K562 (cell line): Measurements from ENCODE around the gene IL10RB. TPM values are rescaled to one million over a fixed set of nuclear protein-coding genes. Genes with fewer than 3 reads are reported as not detected.

Experiments
- ATAC-seq: fragments of 200-7000 bp; cut with Tn5 transposase; 3 replicates; pipeline ENCODE4 v1.9.1; 2020; ENCODE audit warnings: moderate library complexity
- BruUV-seq: library from RNA; stranded (reverse); fragments of 400-500 nt; replicated peaks from 2 replicates; lab custom pipeline; 2021; lab: Mats Ljungman, UMichigan
- CTCF ChIA-PET: fragments of 300-600 bp; formaldehyde crosslinking; extraction: SDS; loops from one replicate; lab custom pipeline; 2021; ENCODE audit warnings: low intra/inter-chr PET ratio; lab: Yijun Ruan, JAX
- POLR2A ChIA-PET: fragments of 300-600, 350-650 bp; sonication (Branson Sonifier 250); formaldehyde crosslinking; extraction: SDS; loops from one replicate; lab custom pipeline; 2021; ENCODE audit warnings: antibody characterized with exemption, inconsistent platforms; lab: Yijun Ruan, JAX
- DNase-seq, 4 experiments: peaks; one replicate each; pipeline versions ENCODE4 v3.0.0 to v3.0.0-alpha.2; 2011 to 2018; ENCODE audit warnings: low spot score in 3 of 4, mixed read lengths in 3 of 4; ENCODE audit errors: extremely low read depth in 1 of 4
- FAIRE-seq: peaks from 2 replicates; lab custom pipeline; 2011; peaks lifted over from hg19 to GRCh38; lab: Jason Lieb, UNC
- H2AFZ ChIP-seq: 2 replicates; pipeline ENCODE4 v1.6.0; 2011; ENCODE audit warnings: low read depth, low read length, control low read depth, inconsistent platforms
- H3K27ac ChIP-seq: fragments of 200-600 bp; 3 replicates; pipeline ENCODE4 v1.8.0; 2011; ENCODE audit warnings: low read depth, mild to moderate bottlenecking, control low read depth, inconsistent platforms, low read length, moderate library complexity, mixed read lengths; ENCODE audit errors: extremely low read depth
- H3K27me3 ChIP-seq, 2 experiments: fragments of 300-600 bp in 1 of 2; 2 replicates in 1 of 2; 3 replicates in 1 of 2; pipeline versions ENCODE4 v1.6.0 to v1.8.0; 2011; ENCODE audit warnings: inconsistent platforms in 2 of 2, low read length in 2 of 2, mild to moderate bottlenecking in 1 of 2, mixed read lengths in 1 of 2, moderate library complexity in 1 of 2; ENCODE audit not compliant: control insufficient read depth in 2 of 2, insufficient read depth in 2 of 2
- H3K36me3 ChIP-seq: fragments of 300-600 bp; 3 replicates; pipeline ENCODE4 v1.8.0; 2011; ENCODE audit warnings: mild to moderate bottlenecking, low read length, inconsistent platforms; ENCODE audit not compliant: control insufficient read depth, insufficient read depth
- H3K4me1 ChIP-seq, 2 experiments: fragments of 200-600 bp in 1 of 2; replicated peaks in 1 of 2; 2 replicates in 1 of 2; 3 replicates in 1 of 2; pipeline versions ENCODE4 v1.5.1 to v1.8.0; 2011; ENCODE audit warnings: inconsistent platforms in 2 of 2, low read length in 2 of 2, mild to moderate bottlenecking in 1 of 2, mixed read lengths in 1 of 2, moderate library complexity in 1 of 2; ENCODE audit not compliant: control insufficient read depth in 2 of 2, insufficient read depth in 2 of 2
- H3K4me2 ChIP-seq: 2 replicates; pipeline ENCODE4 v1.6.1; 2011; ENCODE audit warnings: low read length, control low read depth, inconsistent platforms, mixed read lengths; ENCODE audit not compliant: insufficient read depth
- H3K4me3 ChIP-seq: fragments of 200-600 bp; sonication (generic), shearing (Covaris generic); 2 replicates; pipeline ENCODE4 v1.5.1; 2016; ENCODE audit warnings: control low read depth, inconsistent platforms
- H3K79me2 ChIP-seq: fragments of 200-600 bp; 3 replicates; pipeline ENCODE4 v1.8.0; 2011; ENCODE audit warnings: low read length, inconsistent platforms; ENCODE audit not compliant: control insufficient read depth, insufficient read depth
- H3K9ac ChIP-seq, 2 experiments: 2 replicates each; pipeline versions ENCODE4 v1.6.0 to v1.6.1; 2011; ENCODE audit warnings: low read depth in 2 of 2, low read length in 2 of 2, control low read depth in 1 of 2, inconsistent platforms in 1 of 2, mild to moderate bottlenecking in 1 of 2, mixed read lengths in 1 of 2; ENCODE audit not compliant: insufficient read depth in 1 of 2
- H3K9me1 ChIP-seq: one replicate; pipeline ENCODE4 v1.6.0; 2011; ENCODE audit warnings: inconsistent platforms, mild to moderate bottlenecking, low read length, moderate library complexity; ENCODE audit not compliant: control insufficient read depth, insufficient read depth
- H3K9me3 ChIP-seq: replicated peaks from 2 replicates; pipeline ENCODE4 v1.5.1; 2011; ENCODE audit warnings: low read depth, low read length, inconsistent platforms; ENCODE audit not compliant: control insufficient read depth, insufficient read depth
- H4K20me1 ChIP-seq: replicated peaks from 2 replicates; pipeline ENCODE4 v1.6.1; 2011; ENCODE audit warnings: low read length, inconsistent platforms, mixed read lengths; ENCODE audit not compliant: control insufficient read depth, insufficient read depth
- CHD1 ChIP-seq: fragments of 200-600 bp; sonication (generic); IDR thresholded peaks from one replicate; pipeline ENCODE4 v1.6.1; 2012; ENCODE audit warnings: mild to moderate bottlenecking, moderate library complexity, low read length, inconsistent platforms
- DDX20 ChIP-seq: fragments of 450-650 bp; IDR thresholded peaks from 2 replicates; pipeline ENCODE4 v1.6.1; 2016; ENCODE audit warnings: missing genetic modification characterization, low read depth, mild to moderate bottlenecking, missing compliant biosample characterization, moderate library complexity
- ELF1 ChIP-seq: fragments of 200-800 bp; sonication (Bioruptor generic); IDR thresholded peaks from 2 replicates; pipeline ENCODE4 v1.6.1; 2016; ENCODE audit warnings: missing genetic modification characterization, missing compliant biosample characterization
- HEY1 ChIP-seq: fragments of 250-450 bp; sonication (Bioruptor Pico); IDR thresholded peaks from 2 replicates; pipeline ENCODE4 v1.5.0; 2020; ENCODE audit warnings: mild to moderate bottlenecking, moderate library complexity, borderline replicate concordance
- MXI1 ChIP-seq: IDR thresholded peaks from 2 replicates; pipeline ENCODE4 v1.6.1; 2011; ENCODE audit warnings: low read depth, mild to moderate bottlenecking, improper control_type of control experiment, low read length
- PURB ChIP-seq: sonication (generic); formaldehyde crosslinking; IDR thresholded peaks from 2 replicates; pipeline ENCODE4 v1.9.0; 2021; ENCODE audit warnings: low read depth, mild to moderate bottlenecking, missing genetic modification reagents
- SUPT5H ChIP-seq: fragments of 450-650 bp; IDR thresholded peaks from 2 replicates; pipeline ENCODE4 v1.6.1; 2016
- ZNF551 ChIP-seq: fragments of 250-450 bp; sonication (Bioruptor Pico); IDR thresholded peaks from 2 replicates; pipeline ENCODE4 v1.5.0; 2021; ENCODE audit warnings: mild to moderate bottlenecking, moderate library complexity
- ZNF764 ChIP-seq: fragments of 250-450 bp; sonication (Bioruptor Pico); IDR thresholded peaks from 2 replicates; pipeline ENCODE4 v1.4.0; 2020; ENCODE audit warnings: low read depth, mild to moderate bottlenecking, moderate library complexity
- WGBS: fragments of 100-300 bp; shearing (Covaris generic); methylation state at CpG from one replicate; pipeline ENCODE4 v1.1.6; 2016; ENCODE audit warnings: low coverage, mixed read lengths; ENCODE audit not compliant: insufficient coverage; ENCODE audit errors: missing lambda C conversion rate; 5-methylcytosine and 5-hydroxymethylcytosine counted together
- in situ Hi-C: fragments of 300-500 bp; cut with MboI; formaldehyde crosslinking; loops from 4 replicates; pipeline ENCODE4 v1.15.0; 2018; ENCODE audit warnings: inconsistent platforms, mixed read lengths
- intact Hi-C: fragments of 100-400 bp; cut with micrococcal nuclease; formaldehyde crosslinking; loops from 2 replicates; pipeline ENCODE4 v1.14.2; 2022
- polyA plus RNA-seq, 8 experiments: library from polyadenylated mRNA; depleted of rRNA in 4 of 8; stranded (reverse) in 5 of 8; unstranded in 3 of 8; fragments of >200 nt; fragmentation: Nextera tagmentation in 2 of 8; fragmentation: Illumina TruSeq in 1 of 8; extraction: Ambion mirVana in 2 of 8; extraction: Trizol in 1 of 8; gene quantifications; 2 replicates each; pipeline versions ENCODE4 v1.2.1 to v1.2.3, GENCODE V29; 2011 to 2014; ENCODE audit warnings: inconsistent platforms in 1 of 8, missing spikeins in 1 of 8
- total RNA-seq, 7 experiments: library from RNA; depleted of rRNA in 6 of 7; stranded (reverse); fragments of >200 nt in 6 of 7; fragmentation: Illumina TruSeq in 2 of 7; extraction: Trizol in 2 of 7; gene quantifications; 2 replicates each; pipeline versions ENCODE4 v1.2.1 to v1.2.3, GENCODE V29; 2011 to 2021; ENCODE audit warnings: low replicate concordance in 1 of 7
- TF ChIP-seq, protein P1 (sequence below), 2 experiments: fragments of 450-650 bp in 1 of 2; sonication (generic) in 1 of 2; formaldehyde crosslinking in 1 of 2; IDR thresholded peaks; 2 replicates each; pipeline versions ENCODE4 v1.7.1 to v1.9.0; 2016 to 2022; ENCODE audit warnings: inconsistent platforms in 1 of 2, mild to moderate bottlenecking in 1 of 2, missing genetic modification reagents in 1 of 2
- TF ChIP-seq, protein P2 (sequence below), 2 experiments: IDR thresholded peaks; 2 replicates each; pipeline ENCODE4 v1.6.1; 2012; ENCODE audit warnings: improper control_type of control experiment in 2 of 2, low read depth in 2 of 2, low read length in 2 of 2, borderline replicate concordance in 1 of 2

Gene IL10RB
- total and polyA plus RNA-seq, 9 of the 15 experiments (the other 6 are each of a cell fraction or from before 2014, with no cell fraction given) = 10.9 to 33.8 (median 23.0) TPM

DNA sequence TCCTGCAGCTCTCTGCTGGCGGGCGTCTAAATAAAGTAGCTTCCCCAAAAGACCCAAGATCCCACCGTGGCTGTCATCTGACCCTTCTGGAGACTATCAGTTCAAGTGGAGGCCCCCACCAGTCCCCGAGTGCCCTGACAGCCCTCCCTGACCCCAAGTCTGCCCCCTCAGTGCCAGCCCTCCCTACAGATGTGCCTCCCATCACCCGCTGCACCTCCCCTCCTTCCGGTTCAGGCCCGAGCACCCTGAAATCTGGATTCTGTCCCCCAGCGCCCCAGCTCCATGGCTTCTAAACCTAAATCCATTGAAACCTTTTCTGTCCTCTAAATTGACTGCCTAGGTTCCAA lies 595 bp downstream of the IL10RB start:
- H3K4me3 ChIP-seq = peak overlapping the region; percentile 93
- in situ Hi-C loops = no loop called here
- 3% methylated on average over 8 of the region's 8 CpGs for WGBS
- H2AFZ ChIP-seq = peak overlapping the region; percentile 96
- peak overlapping the region; percentile 74 to 94 for H3K9ac ChIP-seq
- CTCF ChIA-PET = no interaction called here
- POLR2A ChIA-PET = interaction anchor here (0.6 to 3.3 kb wide), 5 partner anchors 12 to 95 kb away, joined by 3 to 13 read pairs (median 3); no protein-coding TSS in a partner anchor
- DNase-seq = peak in 2 of 4 experiments; percentile 42 to 50
- H3K9me3 ChIP-seq = no peaks in the 10 kb centered on the region
- H3K9me1 ChIP-seq = no peaks in the 10 kb centered on the region
- H3K36me3 ChIP-seq = peaks cover 24% of the 10 kb centered on the region; the same call in 1 of the 3 replicates
- H3K4me2 ChIP-seq = peak overlapping the region; percentile 89
- peaks cover 10% of the 10 kb centered on the region for H3K79me2 ChIP-seq
- peak overlapping the region; percentile 71 for H3K27ac ChIP-seq
- peaks cover 5% of the 10 kb centered on the region; the same call in 1 of the 2 replicates for H4K20me1 ChIP-seq
- ATAC-seq = peak; percentile 46
- no peak for FAIRE-seq
- peaks cover 5 to 17% of the 10 kb centered on the region in 2 experiments; a peak in 4 of 5 replicates for H3K4me1 ChIP-seq
- intact Hi-C loops = loop anchor here (5.0 kb wide), 2 partner anchors 69 to 96 kb away; no protein-coding TSS in a partner anchor
- H3K27me3 ChIP-seq = no peaks in the 10 kb centered on the region
- BruUV-seq = no TSS peak
- TF ChIP-seq MXI1 (no peak), ELF1 (tag) (peak; percentile 43; the same call in 1 of the 2 replicates), ZNF764 (CRISPR knock-in tag) (no peak), HEY1 (CRISPR knock-in tag) (no peak), ZNF551 (CRISPR knock-in tag) (no peak), DDX20 (tag) (no peak), SUPT5H (no peak), PURB (no peak), CHD1 (no peak)
- TF ChIP-seq, protein P1, sequence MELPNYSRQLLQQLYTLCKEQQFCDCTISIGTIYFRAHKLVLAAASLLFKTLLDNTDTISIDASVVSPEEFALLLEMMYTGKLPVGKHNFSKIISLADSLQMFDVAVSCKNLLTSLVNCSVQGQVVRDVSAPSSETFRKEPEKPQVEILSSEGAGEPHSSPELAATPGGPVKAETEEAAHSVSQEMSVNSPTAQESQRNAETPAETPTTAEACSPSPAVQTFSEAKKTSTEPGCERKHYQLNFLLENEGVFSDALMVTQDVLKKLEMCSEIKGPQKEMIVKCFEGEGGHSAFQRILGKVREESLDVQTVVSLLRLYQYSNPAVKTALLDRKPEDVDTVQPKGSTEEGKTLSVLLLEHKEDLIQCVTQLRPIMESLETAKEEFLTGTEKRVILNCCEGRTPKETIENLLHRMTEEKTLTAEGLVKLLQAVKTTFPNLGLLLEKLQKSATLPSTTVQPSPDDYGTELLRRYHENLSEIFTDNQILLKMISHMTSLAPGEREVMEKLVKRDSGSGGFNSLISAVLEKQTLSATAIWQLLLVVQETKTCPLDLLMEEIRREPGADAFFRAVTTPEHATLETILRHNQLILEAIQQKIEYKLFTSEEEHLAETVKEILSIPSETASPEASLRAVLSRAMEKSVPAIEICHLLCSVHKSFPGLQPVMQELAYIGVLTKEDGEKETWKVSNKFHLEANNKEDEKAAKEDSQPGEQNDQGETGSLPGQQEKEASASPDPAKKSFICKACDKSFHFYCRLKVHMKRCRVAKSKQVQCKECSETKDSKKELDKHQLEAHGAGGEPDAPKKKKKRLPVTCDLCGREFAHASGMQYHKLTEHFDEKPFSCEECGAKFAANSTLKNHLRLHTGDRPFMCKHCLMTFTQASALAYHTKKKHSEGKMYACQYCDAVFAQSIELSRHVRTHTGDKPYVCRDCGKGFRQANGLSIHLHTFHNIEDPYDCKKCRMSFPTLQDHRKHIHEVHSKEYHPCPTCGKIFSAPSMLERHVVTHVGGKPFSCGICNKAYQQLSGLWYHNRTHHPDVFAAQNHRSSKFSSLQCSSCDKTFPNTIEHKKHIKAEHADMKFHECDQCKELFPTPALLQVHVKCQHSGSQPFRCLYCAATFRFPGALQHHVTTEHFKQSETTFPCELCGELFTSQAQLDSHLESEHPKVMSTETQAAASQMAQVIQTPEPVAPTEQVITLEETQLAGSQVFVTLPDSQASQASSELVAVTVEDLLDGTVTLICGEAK (IDR thresholded peaks at IDR 0.05) = no peak
- TF ChIP-seq, protein P1 (CRISPR knock-in tag; IDR thresholded peaks at IDR 0.05) = no peak
- TF ChIP-seq, protein P2, sequence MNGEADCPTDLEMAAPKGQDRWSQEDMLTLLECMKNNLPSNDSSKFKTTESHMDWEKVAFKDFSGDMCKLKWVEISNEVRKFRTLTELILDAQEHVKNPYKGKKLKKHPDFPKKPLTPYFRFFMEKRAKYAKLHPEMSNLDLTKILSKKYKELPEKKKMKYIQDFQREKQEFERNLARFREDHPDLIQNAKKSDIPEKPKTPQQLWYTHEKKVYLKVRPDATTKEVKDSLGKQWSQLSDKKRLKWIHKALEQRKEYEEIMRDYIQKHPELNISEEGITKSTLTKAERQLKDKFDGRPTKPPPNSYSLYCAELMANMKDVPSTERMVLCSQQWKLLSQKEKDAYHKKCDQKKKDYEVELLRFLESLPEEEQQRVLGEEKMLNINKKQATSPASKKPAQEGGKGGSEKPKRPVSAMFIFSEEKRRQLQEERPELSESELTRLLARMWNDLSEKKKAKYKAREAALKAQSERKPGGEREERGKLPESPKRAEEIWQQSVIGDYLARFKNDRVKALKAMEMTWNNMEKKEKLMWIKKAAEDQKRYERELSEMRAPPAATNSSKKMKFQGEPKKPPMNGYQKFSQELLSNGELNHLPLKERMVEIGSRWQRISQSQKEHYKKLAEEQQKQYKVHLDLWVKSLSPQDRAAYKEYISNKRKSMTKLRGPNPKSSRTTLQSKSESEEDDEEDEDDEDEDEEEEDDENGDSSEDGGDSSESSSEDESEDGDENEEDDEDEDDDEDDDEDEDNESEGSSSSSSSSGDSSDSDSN (IDR thresholded peaks at IDR 0.05; ENCODE audit: borderline replicate concordance in 1 of 2, low read depth in 2 of 2, low read length in 2 of 2) = 0 out of 4 replicates have a peak, but pooled peaks of 1 of the 2 experiments have one; percentile 16
